HG03354 (cell line): ENCODE data around the gene PTP4A2.

Source experiments
- ATAC-seq: cut with Tn5 transposase; IDR thresholded peaks from one replicate; pipeline ENCODE4 v1.9.1; 2021; ENCODE audit warnings: mild to moderate bottlenecking; ENCODE audit not compliant: unreplicated experiment, poor library complexity, severe bottlenecking

PTP4A2 gene

GRCh38 chr1:31868862-31869261 is 69.3 kb downstream of the PTP4A2 start:
- no peak for ATAC-seq

GRCh38 chr1:31867546-31867945 is 70.6 kb downstream of the PTP4A2 start:
- no peak for ATAC-seq

- no peak for ATAC-seq
These were observed 71.6 kb downstream of the PTP4A2 start for GRCh38 chr1:31866450-31867032.

GRCh38 chr1:31865728-31866449 is 72.3 kb downstream of the PTP4A2 start:
- no peak for ATAC-seq

- ATAC-seq: no peak
These were observed 76.1 kb downstream of the PTP4A2 start for GRCh38 chr1:31862071-31862470.

- no peak for ATAC-seq
These were observed 76.8 kb downstream of the PTP4A2 start for GRCh38 chr1:31861346-31861745.

GRCh38 chr1:31860581-31860980 is 77.6 kb downstream of the PTP4A2 start:
- ATAC-seq: no peak

GRCh38 chr1:31859719-31860118 is 78.4 kb downstream of the PTP4A2 start:
- no peak for ATAC-seq

GRCh38 chr1:31859044-31859443 is 79.1 kb downstream of the PTP4A2 start:
- ATAC-seq: no peak

GRCh38 chr1:31857863-31858262 is 80.3 kb downstream of the PTP4A2 start:
- ATAC-seq: no peak
